Ectodermal cell (in vitro differentiated cells): Measurements from ENCODE around the gene FBXW5.

ENCODE experiments used
- H3K27ac ChIP-seq: 2 replicates; pipeline ENCODE4 v1.7.0; 2013; ENCODE audit warnings: mild to moderate bottlenecking, low read depth, low read length; ENCODE audit not compliant: insufficient read depth, poor library complexity, severe bottlenecking
- H3K27me3 ChIP-seq: 2 replicates; pipeline ENCODE4 v1.7.0; 2013; ENCODE audit warnings: mild to moderate bottlenecking, low read length; ENCODE audit not compliant: insufficient read depth, control insufficient read depth, poor library complexity, severe bottlenecking
- H3K36me3 ChIP-seq: one replicate; pipeline ENCODE4 v1.7.0; 2013; ENCODE audit warnings: low read length; ENCODE audit not compliant: control insufficient read depth, insufficient read depth
- H3K4me1 ChIP-seq: one replicate; pipeline ENCODE4 v1.7.0; 2013; ENCODE audit warnings: low read length; ENCODE audit not compliant: control insufficient read depth, insufficient read depth
- H3K4me3 ChIP-seq: 2 replicates; pipeline ENCODE4 v1.7.0; 2013; ENCODE audit warnings: low read depth, low read length, control low read depth; ENCODE audit not compliant: insufficient read depth
- H3K9me3 ChIP-seq: 2 replicates; pipeline ENCODE4 v1.7.0; 2013; ENCODE audit warnings: mild to moderate bottlenecking, low read length, moderate library complexity; ENCODE audit not compliant: control insufficient read depth
- WGBS, 2 experiments: methylation state at CpG; one replicate each; pipeline ENCODE4 v1.1.7; 2013; ENCODE audit warnings: missing lambda C conversion rate in 2 of 2; 5-methylcytosine and 5-hydroxymethylcytosine counted together

FBXW5 gene

DNA sequence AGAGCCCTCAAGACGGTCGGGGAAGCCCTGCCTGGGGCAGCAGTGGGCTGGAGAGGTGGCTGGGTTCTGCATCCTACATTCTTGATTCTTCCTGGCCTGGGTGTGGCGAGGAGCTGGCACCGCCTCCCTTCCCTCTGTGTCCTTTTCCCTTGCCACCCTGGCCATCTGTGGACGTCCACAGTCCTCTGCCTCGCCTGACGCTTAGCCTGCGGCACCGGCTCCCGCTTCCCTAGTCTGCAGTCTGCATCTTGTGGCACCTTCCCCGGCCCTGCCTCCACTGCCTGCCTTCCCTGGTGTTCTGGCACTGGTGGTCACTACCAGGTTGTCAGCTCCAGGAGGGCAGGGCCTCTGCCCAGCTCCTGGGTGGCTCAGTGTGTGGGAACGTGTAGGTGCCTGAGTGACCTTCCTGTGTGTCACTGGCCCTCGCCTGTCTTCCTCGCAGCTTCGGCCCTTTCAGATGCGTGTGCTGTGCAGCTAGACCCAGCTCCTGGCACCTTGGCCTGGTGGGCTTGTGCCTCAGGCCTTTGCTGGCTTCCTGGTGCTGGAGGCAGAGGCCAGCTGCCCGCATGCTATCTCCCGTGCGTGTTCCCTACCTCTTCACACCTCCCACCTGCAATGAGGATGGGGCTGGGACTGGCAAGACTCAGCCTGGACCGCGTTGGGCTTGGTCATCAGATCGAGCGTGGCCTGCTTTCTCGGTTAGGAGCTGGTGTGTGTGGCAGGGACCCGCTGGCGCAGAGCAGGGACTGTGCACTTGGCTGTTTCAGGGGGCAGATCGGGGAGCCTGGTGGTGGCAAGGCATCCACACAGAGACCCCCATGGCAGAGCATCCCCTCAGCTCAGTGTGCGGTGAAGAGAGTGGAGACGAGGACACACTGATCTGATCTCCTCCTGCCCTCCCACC, 37.3 kb downstream of the FBXW5 start:
- H3K4me3 ChIP-seq = no peak overlapping the region
- peaks cover 7% of the 10 kb centered on the region for H3K36me3 ChIP-seq
- no peaks in the 10 kb centered on the region for H3K9me3 ChIP-seq
- H3K27me3 ChIP-seq = no peaks in the 10 kb centered on the region
- WGBS, 2 experiments = 95 to 96% methylated on average over 29 of the region's 29 CpGs
- no peak overlapping the region for H3K27ac ChIP-seq
- H3K4me1 ChIP-seq = no peaks in the 10 kb centered on the region

DNA sequence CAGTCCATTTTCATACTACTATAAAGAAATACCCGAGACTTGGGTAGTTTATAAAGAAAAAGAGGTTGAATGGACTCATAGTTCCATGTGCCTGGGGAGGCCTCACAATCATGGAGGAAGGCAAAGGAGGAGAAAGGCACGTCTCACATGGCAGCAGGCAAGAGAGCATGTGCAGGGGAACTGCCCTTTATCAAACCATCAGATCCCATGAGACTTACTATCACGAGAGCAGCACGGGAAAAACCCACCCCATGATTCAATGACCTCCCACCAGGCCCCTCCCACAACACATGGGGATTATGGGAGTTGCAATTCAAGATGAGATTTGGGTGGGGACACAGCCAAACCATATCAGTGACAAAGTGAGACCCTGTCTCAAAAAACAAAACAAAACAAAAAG, 38.3 kb downstream of the FBXW5 start:
- Histone ChIP-seq H3K4me3 (no peak overlapping the region), H3K4me1 (no peaks in the 10 kb centered on the region), H3K27ac (no peak overlapping the region), H3K27me3 (no peaks in the 10 kb centered on the region), H3K36me3 (peaks cover 15% of the 10 kb centered on the region), H3K9me3 (no peaks in the 10 kb centered on the region)
- 82 to 92% methylated on average over 4 of the region's 4 CpGs for WGBS, 2 experiments

DNA sequence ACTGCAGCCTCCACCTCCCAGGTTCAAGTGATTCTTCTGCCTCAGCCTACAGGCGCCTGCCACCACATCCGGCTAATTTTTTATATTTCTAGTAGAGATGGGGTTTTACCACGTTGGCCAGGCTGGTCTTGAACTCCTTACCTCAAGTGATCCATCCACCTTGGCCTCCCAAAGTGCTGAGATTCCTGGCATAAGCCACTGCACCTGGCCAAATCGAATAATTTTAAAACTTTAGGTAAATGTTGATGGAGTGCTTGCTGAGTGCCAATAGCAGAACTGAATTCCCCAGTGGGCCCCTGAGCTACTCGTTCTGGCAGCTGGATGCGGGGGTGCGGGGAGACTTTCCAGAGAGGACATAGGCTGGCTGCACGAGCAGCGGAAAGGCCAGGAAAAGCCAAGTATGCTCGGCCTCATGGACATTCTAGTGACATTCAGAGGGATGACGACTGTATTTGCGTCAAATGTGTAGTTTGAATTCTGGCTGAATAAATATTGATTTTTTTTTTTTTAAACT, 41.4 kb downstream of the FBXW5 start:
- WGBS, 2 experiments = 93 to 97% methylated on average over 12 of the region's 12 CpGs
- Histone ChIP-seq H3K4me3 (no peak overlapping the region), H3K9me3 (no peaks in the 10 kb centered on the region), H3K27ac (no peak overlapping the region), H3K4me1 (no peaks in the 10 kb centered on the region), H3K27me3 (no peaks in the 10 kb centered on the region), H3K36me3 (peaks cover 22% of the 10 kb centered on the region)

DNA sequence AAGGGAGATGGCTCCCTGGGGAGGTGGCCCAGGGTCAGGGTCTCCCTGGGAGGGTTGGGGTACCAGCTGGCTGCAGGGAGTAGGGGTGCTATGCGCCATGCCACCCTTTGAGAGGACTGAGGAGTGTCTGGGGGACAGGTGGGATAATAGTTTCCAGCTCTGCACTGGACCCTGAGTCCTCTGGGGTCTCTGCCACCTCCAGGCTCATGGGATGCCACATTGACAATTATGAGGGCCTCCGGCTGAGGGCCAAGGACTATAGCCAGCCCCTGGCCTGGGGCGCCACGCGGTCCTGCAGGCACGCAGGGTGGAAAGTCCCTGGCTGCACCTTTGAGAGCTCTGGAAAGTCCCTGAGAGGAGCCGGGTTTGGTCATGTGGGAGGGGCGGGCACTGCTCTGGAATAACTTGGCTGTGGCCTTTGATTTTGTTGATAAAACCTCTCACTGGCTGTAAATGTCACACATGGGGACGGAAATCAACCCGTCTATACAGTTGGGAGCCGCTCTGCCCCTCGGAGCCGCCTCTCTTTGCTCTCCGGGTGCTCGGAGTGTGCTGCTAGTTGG, 42.2 kb downstream of the FBXW5 start:
- Histone ChIP-seq H3K36me3 (peaks cover 22% of the 10 kb centered on the region), H3K27ac (no peak overlapping the region), H3K27me3 (no peaks in the 10 kb centered on the region), H3K9me3 (no peaks in the 10 kb centered on the region), H3K4me3 (no peak overlapping the region), H3K4me1 (no peaks in the 10 kb centered on the region)
- WGBS, 2 experiments = 94 to 95% methylated on average over 15 of the region's 15 CpGs

DNA sequence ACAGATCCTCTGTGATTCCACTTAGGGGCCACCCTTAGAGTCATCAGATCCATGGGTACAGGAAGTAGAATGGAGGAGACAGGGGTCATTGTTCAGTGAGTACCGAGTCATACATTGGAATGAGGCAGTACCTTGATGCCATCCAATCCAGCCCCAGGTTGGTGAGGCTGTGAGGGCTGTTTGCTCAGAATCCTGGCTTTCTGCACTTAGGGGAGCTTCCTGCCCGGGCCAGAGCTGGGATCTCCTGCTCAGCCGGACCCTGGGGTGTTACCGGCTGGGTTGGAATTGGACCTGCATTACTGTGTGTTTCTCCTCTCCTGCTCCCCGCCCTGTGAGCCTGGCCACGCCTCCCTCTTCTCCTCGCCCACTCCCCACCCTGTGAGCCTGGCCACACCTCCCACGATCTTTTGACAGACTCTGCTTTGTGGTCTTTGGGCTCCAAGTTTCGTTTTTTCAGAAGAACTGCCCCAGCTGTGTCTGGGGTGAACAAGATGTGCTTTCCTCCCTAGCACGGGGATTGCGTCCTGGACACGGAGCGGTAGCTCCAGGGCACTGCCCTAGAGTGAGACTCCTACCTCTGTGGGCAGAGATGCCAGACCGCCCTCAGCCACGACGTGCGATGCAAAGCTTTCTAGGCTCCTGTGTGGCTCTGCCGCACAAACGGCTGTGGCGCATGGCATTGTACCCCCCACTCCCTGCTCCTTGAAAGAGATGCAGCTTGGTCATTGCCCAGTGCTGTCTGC, 42.9 kb downstream of the FBXW5 start:
- Histone ChIP-seq H3K27ac (no peak overlapping the region), H3K9me3 (no peaks in the 10 kb centered on the region), H3K36me3 (peaks cover 22% of the 10 kb centered on the region), H3K27me3 (no peaks in the 10 kb centered on the region), H3K4me1 (no peaks in the 10 kb centered on the region), H3K4me3 (no peak overlapping the region)
- WGBS, 2 experiments = 87 to 88% methylated on average over 20 of the region's 20 CpGs

DNA sequence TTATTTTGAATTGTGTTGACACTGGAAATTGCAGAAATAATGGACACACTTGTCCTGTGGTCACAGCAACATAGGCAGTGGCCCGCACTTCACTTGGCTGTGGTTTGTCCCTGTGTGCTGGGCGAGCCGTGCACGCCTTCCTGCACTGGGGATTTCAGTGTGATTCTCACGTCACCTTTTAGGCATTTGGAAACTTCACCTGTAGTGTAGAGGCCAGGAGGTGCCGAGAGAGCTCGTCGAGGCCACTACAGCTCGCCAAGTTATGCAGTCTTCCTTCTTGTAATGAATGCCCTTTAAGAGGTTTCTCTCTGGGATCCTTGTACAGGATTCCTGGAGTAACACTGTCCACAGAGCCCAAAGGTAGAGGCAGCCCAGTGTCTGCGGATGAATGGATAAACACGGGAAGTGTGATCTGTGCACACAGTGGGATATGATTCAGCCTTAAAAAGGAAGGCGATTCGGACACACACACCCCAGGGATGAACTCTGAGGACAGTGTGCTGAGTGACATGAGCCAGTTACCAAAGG, 43.5 kb downstream of the FBXW5 start:
- Histone ChIP-seq H3K9me3 (no peaks in the 10 kb centered on the region), H3K27me3 (no peaks in the 10 kb centered on the region), H3K4me3 (no peak overlapping the region), H3K36me3 (peaks cover 20% of the 10 kb centered on the region), H3K27ac (no peak overlapping the region), H3K4me1 (no peaks in the 10 kb centered on the region)
- WGBS, 2 experiments = 94 to 96% methylated on average over 13 of the region's 13 CpGs

DNA sequence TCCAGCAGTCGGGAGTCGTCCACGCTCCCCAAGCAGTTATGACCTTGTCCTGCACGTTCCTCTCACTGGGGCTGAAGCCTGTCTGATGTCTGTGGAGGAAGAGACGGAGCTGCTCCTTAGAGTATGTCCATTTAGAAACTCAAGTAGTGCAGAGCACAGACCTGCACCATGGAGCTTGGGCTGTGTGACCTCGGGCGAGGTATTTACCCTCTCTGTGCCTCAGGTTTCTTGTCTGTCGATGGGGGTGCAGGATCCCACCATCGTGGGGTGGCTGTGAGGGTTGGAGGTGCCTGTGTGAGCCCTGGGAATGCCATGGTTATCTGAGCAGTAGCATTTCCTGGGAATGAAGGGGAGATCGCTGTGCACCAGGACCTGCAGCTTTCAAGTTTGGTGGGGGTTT, 44.0 kb downstream of the FBXW5 start:
- Histone ChIP-seq H3K36me3 (peaks cover 18% of the 10 kb centered on the region), H3K27ac (no peak overlapping the region), H3K9me3 (no peaks in the 10 kb centered on the region), H3K4me3 (no peak overlapping the region), H3K4me1 (no peaks in the 10 kb centered on the region), H3K27me3 (no peaks in the 10 kb centered on the region)
- WGBS, 2 experiments = 95 to 96% methylated on average over 10 of the region's 10 CpGs

DNA sequence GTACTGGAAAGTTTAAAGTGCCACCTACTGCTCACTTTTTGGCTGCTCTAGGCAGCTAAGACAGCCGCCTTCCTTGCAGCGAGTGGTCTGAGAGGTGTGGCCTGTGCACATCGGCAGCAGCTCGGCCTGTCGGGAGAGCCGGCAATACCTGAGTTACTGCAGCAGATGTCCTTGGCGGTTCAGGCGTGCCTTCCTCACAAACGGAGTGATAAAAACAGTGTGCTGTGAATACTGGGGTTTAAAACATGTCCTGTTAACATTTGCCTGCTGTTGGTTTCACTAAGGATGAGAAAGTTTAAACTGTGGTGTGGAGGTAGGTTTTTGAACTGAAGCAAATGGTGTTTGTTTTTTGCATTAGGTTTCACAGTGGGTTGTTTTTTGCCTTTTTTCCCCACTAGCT, 45.3 kb downstream of the FBXW5 start:
- H3K27ac ChIP-seq = no peak overlapping the region
- H3K36me3 ChIP-seq = peaks cover 18% of the 10 kb centered on the region
- no peaks in the 10 kb centered on the region for H3K27me3 ChIP-seq
- H3K4me1 ChIP-seq = no peaks in the 10 kb centered on the region
- H3K4me3 ChIP-seq = no peak overlapping the region
- H3K9me3 ChIP-seq = no peaks in the 10 kb centered on the region
- 86 to 90% methylated on average over 9 of the region's 9 CpGs for WGBS, 2 experiments

DNA sequence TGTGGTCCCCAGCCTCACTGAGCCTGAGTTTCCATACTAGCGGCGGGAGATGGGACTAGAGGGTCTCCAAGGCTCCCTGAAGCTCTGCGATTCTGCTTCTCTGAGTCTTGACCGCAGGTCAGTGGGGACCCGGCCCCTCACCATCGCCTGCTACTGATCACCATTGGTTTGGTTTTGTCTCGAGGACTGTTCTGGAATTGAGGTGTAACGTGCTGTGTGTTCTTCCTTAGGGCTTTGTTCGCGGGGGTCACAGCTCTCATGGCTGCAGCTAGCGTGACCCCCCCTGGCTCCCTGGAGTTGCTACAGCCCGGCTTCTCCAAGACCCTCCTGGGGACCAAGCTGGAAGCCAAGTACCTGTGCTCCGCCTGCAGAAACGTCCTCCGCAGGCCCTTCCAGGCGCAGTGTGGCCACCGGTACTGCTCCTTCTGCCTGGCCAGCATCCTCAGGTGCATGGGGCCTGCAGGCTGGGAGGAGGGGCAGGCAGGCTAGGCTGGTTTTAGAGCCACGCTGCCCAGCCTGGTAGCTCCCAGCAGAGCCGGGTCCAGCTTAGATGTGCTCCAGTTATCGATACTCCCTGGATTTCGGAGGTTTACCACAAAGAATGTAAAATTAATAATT, 45.9 kb downstream of the FBXW5 start:
- Histone ChIP-seq H3K4me1 (no peaks in the 10 kb centered on the region), H3K27ac (no peak overlapping the region), H3K36me3 (peaks cover 18% of the 10 kb centered on the region), H3K27me3 (no peaks in the 10 kb centered on the region), H3K4me3 (no peak overlapping the region), H3K9me3 (no peaks in the 10 kb centered on the region)
- WGBS, 2 experiments = 96% methylated on average over 20 to 21 of the region's 21 CpGs
